ENCODE results near the gene ZEB1.
"Not testable (repeated sequence)": the region's sequence is repeated elsewhere in the genome, so short reads cannot be mapped to it uniquely, and the experiment has no call there.

ZEB1 gene

DNA sequence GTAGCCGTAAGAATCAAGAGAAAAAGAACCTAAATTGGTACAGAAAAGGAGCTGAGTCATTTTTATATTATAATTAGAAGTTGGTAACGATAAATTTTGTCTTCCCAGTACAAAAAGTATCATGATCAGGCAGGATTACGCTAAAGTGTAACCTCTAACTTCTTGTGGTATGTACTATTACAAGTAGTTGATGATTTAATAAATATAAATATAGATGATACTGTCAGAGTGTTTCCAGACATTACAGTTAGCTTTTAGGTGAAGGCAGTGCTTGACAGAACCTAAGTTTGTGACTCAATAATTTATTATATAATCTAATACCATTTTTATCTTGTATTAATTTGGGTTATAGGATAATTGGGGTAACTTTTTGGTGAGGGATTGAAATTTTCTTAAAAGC, 53.4 kb downstream of the ZEB1 start:
- DNase-seq: no peak

DNA sequence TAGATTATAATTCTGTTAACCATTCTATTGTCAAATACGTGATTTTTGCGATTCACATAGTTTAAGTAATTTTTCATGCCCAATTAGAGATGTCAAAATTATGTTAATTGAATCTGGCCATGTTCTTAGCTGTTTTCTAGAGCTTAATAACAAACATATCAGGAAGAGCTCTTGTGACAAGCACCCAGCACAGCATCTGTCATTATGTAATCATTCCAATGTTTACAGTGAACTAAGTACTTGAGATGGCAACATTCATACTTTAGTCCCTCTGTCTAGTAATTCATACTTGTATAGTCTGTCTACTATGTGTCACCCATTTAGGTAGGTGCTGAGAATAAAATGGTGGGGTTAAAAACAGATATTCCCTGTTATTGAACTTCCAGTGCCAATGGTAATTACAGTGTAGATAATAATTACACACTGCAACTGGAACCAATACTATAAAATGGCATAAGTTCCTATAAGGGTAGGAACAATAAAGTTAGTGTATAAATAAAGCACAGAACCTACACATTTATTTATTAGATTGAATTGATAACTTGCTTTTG, 55.2 kb downstream of the ZEB1 start:
- peak; percentile 56 for DNase-seq

DNA sequence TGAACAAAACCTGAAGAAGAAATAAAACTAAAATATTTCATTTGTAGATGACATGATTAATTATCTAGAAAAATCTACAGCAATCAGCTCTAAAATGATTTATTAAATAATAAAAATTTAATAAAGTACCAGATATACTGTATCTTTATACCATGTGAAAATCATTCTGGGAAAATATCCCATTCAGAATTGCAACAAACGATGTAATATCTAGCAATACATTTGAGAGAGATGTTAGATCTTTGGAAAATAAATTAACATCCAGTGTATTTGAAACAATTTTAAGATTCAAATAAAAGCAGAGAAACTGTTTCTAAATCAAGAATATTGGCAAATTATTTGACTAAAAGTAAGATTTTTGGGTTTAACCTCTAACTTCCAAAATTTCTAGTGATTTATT, 62.2 kb downstream of the ZEB1 start:
- no peak for DNase-seq

DNA sequence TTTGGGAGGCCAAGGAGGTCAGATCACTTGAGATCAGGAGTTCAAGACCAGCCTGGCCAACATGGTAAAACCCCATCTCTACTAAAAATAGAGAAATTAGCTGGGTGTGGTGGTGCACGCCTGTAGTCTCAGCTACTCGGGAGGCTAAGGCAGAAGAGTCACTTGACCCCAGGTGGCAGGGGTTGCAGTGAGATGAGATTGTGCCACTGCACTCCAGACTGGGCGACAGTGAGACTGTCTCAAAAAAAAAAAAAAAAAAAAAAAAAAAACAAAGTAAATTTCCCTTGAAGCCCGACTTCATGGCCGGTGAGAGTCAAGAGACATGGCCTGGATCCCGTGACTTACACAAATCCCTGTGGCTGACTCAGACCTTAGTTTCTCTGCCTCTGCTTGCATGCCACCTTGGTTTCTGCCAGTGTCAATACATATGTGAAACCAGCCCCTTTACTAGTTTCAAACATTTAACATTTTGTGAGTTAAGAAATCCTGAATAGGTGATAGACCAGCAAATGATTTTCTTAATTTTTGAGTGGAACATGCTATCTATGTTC, 62.8 kb downstream of the ZEB1 start:
- DNase-seq: no peak

DNA sequence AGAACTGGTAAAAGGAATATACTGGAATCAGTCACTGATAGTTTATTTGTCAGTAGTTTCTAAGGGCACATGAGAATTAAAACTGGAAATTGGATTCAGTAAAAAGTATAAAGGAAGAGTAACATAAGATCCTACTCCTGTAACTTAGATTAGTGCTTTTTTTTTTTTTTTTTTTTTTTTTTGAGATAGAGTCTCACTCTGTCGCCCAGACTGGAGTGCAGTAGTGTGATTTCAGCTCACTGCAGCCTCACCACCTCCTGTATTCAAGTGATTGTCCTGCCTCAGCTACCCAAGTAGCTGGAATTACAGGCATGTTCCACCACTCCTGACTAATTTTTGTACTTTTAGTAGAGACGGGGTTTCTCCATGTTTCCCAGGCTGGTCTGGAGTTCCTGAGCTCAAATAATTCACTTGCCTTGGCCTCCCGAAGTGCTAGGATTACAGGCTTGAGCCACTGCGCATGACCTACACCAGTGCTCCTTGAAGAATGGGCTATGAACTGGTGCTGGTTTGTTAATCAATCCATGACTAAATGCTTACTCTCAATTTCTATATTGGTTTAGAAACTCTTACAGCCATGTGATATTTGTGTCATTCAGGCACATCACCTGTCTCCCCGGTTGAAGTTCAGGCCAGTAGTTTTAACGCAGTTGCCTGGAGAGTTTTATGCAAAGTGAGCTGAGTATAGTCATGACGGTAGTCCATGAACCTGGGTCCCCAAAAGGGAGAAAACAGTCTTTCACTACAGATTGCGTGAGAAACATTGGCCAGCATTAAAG, 65.0 kb downstream of the ZEB1 start:
- no peak for DNase-seq

DNA sequence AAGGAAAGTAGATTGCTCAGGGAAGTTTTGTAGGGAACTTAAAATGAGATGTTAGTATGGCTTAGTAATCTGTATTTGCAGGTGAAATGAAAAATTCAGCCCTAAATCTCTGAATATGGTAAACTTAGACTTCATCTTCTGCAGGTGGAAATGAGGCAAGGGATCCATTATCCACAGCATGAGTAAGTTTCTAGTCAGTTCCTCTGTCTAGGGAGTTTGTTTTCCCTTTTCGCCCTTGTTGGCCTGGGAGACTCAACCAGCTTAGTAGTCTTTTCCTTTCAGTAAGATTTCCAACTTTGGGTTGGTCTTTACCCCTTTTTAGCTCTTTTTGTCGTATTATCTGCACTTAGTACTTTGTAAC, 65.6 kb downstream of the ZEB1 start:
- DNase-seq: no peak

DNA sequence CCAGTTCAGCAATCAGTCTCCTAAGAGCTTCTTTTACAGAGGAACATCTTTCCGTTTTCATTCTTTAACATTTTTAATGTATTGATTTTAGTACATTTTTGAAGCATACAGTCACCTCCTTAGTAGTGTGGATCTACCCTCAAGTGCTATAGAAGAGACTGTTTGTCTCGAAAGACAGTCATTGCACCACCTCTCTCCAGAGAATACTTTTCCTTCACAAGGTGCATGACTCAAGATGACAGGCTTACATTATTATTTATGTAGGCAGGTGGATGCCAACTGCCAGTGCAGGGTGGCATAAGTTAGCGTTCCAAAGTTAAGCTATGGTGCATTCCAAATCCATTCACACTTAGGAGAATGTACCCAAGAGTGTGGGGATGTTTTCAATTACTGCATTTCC, 71.8 kb downstream of the ZEB1 start:
- DNase-seq: no peak

DNA sequence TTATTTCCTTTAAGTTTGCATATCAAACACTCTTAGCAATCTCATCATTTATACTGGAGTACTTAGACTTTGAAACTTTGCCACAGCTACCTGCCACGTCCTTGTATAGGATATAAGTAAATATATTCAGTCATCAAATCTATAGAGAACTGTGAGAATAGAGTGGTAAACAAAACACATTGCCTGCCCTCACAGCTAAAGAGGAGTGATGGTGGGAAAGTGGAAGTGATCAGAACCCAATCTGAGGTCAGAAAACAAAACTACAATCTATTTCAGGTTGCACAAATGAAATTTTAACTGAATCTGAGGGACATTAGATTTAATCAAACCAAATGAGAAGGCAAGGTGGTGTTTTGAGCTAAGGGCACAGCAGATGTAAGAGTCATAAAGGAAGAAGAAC, 74.8 kb downstream of the ZEB1 start:
- DNase-seq: no peak

DNA sequence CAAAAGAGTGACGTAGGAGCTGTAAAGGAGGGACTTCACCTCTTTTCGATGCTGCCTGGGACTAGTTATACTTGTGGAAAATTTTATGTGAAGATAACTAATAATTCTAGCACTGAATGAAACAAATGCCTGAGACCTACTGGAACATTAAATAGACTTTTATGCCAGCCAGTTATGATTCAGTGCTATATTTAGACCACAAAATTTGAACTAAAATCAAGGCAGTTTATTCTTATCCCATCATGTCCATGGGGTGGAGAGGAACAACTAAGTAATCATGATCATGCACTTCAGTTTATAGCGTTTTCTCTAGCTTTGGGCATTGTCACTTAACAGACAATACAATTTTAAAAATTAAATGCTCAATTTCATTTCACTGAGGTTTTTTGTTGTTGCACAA, 76.7 kb downstream of the ZEB1 start:
- DNase-seq: no peak

DNA sequence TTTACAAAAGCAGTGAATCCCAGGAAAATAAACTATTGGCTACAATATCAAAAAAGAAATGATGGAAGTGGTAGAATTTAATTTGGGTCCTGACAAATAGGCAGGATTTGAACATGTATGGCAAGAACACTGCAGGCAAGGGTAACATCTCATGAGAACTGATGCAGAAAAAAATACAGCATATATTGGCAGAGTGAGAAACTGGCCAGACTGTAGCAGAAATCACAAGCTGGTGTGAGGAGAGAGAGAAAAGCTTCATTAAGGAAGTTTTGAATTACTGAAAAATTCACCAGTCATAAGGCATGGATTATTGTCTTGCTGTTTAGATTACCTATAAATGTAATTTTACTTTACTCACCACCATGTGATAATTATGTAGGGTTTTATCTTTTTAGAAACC, 77.4 kb downstream of the ZEB1 start:
- peak; percentile 20 for DNase-seq

DNA sequence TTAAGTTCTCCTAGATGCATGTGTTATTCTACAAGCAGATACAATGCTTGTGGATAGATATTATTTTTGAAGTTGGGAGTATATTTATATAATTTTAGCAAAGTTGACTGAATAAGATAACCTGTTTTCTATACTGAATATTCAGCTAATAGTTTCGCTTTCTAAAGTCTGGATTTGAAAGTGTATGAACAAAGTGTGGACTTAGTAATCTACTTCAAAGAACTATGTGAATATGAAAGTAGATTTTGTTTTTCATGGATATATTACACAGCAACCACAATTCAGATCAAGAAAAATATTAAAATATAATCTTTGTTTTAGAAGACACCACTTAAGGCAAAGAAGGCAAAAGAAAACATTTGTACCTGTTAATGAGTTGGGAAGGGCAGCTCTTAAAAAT, 78.8 kb downstream of the ZEB1 start:
- DNase-seq: no peak

DNA sequence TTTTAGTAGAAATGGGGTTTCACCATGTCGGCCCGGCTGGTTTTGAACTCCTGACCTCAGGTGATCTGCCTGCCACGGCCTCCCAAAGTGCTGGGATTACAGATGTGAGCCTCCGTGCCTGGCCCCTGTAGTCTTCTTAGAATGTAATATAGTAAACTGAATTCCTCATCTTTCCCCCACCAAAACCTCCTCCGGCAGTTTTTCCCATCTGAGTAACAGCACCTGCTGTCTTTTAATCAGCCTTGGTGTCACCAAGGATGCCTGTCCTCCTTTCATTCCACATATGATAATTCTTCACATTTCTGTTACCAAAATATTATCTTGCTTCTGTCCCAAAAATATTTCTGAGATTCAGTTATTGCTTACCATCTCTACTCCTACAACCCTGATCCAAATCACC, 80.2 kb downstream of the ZEB1 start:
- peak; percentile 36 for DNase-seq

DNA sequence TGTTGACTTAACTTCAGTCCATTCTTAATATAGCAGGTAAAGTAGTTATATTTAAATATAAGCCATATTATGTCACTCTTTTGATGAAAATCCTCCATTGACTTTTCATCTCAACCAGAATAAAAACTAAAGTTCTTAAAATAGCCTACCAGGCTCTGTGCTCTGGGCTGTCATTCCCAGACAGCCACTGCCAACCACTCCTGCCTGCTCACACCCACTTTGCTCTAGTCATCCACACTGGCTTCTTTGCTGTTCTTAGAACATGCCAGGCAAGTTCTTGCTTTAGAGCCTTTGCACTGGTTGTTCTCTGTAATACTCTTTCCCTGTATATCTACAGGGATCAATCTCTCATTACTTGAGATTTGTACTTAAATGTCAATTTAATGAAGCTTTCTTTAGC, 80.6 kb downstream of the ZEB1 start:
- peak; percentile 42 for DNase-seq

DNA sequence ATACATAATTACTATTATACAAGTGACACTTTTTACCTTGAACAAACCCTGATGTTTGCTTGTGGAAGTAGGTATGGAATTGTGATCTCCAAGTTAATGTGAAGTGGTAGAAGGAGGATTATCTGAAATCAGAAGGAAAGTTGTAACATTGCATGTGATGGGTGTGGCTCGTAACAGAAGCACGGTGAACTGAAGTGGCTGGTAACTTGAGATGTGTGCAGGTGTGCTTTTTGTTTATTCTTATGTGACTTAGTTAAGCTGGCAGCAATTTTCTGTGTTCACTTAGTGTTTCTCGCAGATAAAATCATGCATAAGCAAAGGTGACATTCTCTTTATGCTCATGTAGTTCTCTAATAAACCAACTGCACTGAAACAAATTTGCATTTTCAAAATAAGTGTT, 82.3 kb downstream of the ZEB1 start:
- DNase-seq: peak; percentile 90

DNA sequence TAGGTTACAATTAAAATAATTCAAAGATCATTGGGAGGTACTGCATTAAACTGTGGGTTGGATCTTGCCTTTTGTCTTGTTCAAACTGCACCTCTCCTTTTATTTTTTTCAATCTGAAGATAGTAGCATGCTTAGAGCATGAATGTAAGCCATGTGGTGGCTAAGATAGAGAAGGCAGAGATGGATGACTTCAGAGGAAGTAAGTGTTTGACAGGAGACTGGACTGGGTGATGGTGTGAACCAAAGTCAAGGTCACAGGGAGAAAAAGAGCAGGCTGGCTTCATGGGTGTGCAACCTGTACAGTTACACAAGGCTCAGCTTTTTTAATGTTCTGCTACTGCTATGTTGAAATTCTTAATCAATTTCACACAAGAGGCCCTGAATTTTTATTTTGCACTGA, 85.6 kb downstream of the ZEB1 start:
- DNase-seq: peak; percentile 15

DNA sequence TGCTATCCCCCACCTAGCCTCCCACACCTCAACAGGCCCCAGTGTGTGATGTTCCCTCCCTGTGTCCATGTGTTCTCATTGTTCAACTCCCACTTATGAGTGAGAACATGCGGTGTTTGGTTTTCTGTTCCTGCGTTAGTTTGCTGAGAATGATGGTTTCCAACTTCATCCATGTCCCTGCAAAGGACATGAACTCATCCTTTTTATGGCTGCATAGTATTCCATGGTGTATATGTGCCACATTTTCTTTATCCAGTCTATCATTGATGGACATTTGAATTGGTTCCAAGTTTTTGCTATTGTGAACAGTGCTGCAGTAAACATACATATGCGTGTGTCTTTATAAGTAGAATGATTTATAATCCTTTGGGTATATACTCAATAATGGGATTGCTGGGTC, 86.8 kb downstream of the ZEB1 start:
- DNase-seq: not testable (repeated sequence)

DNA sequence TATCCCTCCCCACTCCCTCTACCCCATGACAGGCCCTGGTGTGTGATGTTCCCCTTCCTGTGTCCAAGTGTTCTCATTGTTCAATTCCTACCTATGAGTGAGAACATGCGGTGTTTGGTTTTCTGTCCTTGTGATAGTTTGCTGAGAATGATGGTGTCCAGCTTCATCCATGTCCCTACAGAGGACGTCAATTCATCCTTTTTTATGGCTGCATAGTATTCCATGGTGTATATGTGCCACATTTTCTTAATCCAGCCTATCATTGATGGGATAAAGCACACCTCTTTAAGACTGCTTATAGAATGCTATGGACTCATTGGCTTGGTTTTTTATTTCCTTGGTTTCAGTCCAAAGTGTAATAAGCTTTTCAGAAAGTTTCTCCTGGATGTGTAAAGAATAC, 93.4 kb downstream of the ZEB1 start:
- not testable (repeated sequence) for DNase-seq

DNA sequence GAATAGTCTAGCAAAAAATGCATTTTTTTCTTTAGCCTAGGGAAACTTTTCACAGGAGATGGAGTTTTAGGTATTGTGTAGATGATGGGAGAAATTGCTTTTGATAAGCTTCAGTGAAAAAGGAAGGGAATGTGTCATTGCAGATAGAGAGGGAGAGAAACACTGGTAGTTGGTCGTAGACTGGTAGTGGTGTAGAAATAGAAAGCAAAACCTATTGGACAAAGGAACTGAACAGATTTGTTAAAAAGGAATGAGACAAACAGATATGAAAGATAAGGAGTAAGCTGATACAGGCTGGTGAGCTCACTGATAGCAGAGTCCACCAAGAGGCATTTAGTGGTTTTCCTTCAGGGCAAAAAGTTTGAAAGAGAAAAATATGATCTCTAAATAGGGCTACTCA, 94.3 kb downstream of the ZEB1 start:
- DNase-seq: no peak

DNA sequence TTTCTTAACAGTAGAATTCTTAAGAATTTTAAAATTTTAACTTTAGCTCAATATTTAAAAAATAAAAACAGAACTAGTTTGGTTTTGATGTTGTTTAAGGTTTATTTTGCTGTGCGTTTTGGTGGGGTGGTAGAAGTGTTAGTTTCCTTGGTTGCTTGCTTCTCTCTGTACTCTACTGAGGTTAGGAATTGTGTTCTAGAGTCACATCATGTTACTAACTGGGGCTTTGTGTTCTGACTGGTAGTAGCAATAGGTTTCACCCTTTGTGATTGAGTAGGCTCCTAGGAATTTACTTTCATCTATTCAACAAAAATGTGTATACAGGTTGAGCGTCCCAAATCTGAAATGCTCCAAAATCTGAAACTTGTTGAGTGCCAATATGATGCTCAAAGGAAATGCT, 99.5 kb downstream of the ZEB1 start:
- no peak for DNase-seq

DNA sequence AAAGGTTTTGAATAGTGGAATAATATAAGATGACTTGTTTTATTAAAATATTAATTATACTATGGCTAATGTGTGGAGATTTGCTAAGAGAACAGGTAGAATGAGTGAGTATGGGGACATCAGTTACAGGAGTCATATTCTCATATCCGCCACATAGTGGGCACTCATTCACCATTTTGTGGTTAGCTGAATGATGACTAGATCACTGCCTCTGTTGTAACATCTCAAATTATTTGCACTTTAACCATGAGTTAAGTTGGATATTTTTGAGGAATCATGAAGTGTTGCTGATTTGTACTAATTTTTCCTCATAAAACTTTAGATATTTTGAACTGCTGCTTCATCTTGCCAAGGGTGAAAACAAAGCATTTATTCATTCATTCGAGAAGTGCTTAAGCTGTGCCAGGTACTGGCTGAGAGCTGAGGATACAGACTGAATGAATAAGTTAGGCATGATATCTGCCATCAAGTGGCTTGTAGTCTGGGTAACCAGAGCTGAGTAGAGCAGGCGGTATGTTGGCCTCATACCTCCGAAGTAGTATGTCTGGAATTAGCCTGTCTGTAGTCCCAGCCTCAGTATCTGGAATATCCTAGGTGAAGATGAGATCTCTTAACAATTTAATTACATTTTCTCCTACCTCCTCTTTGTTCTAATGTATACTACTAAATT, 100.5 kb downstream of the ZEB1 start:
- no peak for DNase-seq

DNA sequence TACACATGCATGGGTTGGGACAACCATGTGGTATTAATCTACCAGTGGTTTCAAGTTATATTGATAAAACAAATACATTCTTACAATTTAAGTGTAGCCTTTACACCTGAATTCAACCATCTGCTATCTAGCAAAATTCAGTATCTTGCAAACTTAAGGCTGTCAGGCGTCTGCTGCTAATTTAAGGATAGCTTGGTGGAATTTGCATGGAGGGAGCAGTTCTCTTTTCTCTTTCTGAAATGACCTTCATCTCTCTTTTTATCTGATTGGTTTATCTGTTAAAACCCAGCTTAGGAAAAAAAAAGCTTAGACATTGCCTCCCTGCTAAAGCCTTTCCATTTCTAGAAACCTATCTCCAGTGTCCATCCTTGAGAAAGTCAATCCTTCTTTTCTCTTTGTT, 102.3 kb downstream of the ZEB1 start:
- no peak for DNase-seq

DNA sequence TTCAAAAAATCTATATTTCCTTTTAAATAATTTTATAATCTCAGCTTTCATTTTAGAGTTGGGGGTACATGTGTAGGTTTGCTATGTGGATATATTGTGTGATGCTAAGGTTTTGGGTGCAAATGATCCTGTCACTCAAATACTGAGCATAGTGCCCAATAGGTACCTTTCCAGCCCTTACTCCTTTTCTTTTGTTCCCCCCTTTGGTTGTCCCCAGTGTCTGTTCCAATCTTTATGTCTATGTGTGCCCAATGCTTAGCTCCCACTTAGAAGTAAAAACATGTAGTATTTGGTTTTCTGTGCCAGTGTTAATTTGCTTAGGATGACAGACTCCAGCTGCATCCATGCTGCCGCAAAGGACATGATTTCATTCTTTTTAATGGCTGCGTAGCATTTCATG, 103.6 kb downstream of the ZEB1 start:
- no peak for DNase-seq

DNA sequence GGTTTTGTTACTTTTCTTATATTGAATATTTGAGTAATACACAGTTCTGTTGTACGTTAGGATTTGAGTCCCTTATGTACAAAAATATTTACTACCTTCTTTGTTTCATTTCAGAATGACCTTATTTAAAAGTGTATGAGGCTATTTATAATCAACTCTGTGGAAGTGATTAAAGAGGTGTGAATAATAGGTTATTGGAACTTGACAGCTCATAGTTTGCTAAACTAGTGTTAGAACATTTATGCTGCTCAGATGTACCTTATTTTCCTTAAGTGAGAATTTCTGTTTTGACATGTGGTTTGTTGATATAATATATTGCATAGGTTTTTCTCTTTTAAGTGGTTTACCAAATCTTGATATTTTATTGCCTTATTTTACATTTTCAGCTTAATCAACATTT, 105.5 kb downstream of the ZEB1 start:
- no peak for DNase-seq

DNA sequence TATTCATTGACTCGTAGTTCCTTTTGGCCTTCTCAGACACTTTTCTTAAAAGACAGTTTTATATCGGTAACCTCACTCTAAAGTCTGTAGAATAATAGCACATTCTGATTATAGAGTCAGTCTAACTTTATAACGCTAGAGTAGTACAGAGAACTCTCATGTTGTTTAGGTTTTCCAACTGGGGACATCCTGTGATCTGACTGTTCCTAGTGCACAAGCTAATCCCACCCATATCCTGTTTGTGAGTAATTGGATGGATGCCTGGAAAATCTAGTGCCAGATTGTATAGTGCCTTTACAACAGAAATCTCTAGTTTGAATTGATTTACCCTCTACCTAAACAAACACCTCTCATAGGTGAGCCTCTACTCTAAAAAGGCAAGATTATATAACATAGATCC, 107.4 kb downstream of the ZEB1 start:
- peak; percentile 44 for DNase-seq
